Tibial nerve (tissue), 4 donors: Measurements from ENCODE around the gene JADE3. TPM values are rescaled to one million over a fixed set of nuclear protein-coding genes. Genes with fewer than 3 reads are reported as not detected.

Experiments used
- DNase-seq, 2 donors: peaks; one replicate each; pipeline ENCODE4 v3.0.0-alpha.2; 2019; ENCODE audit warnings: low spot score in 2 of 2
- H3K27ac ChIP-seq, 4 donors: fragments of 200-600 bp; sonication (generic) in 3 of 4; one replicate each; pipeline ENCODE4 v1.5.1; 2017 to 2019; ENCODE audit warnings: mild to moderate bottlenecking in 1 of 4
- H3K27me3 ChIP-seq, 2 donors: fragments of 200-600 bp; sonication (generic) in 1 of 2; one replicate each; pipeline versions ENCODE4 v1.5.1 to v1.6.0; 2017 to 2019
- H3K36me3 ChIP-seq, 3 donors: fragments of 200-600 bp; sonication (generic); one replicate each; pipeline ENCODE4 v1.5.1; 2018 to 2019
- H3K4me1 ChIP-seq, 4 donors: fragments of 200-600 bp; sonication (generic) in 3 of 4; one replicate each; pipeline ENCODE4 v1.5.1; 2017 to 2019
- H3K4me3 ChIP-seq, 4 donors: fragments of 200-600 bp; sonication (generic) in 3 of 4; one replicate each; pipeline ENCODE4 v1.5.1; 2017 to 2019; ENCODE audit warnings: mild to moderate bottlenecking in 1 of 4, moderate library complexity in 1 of 4
- H3K9me3 ChIP-seq, 4 donors: fragments of 200-600 bp; sonication (generic) in 3 of 4; one replicate each; pipeline ENCODE4 v1.5.1; 2017 to 2019
- EP300 ChIP-seq, 2 donors: sonication (generic); formaldehyde crosslinking; IDR thresholded peaks; one replicate each; pipeline ENCODE4 v1.6.1; 2017; ENCODE audit warnings: antibody characterized with exemption in 2 of 2, mild to moderate bottlenecking in 1 of 2
- POLR2A ChIP-seq, 2 donors: fragments of 450-650 bp; IDR thresholded peaks; one replicate each; pipeline ENCODE4 v1.6.1; 2017; ENCODE audit warnings: antibody characterized with exemption in 2 of 2, mild to moderate bottlenecking in 2 of 2, moderate library complexity in 2 of 2
- WGBS, 2 donors: methylation state at CpG; one replicate each; pipeline ENCODE4 v1.1.5; 2018; 5-methylcytosine and 5-hydroxymethylcytosine counted together
- total RNA-seq, 4 donors: library from RNA; depleted of rRNA; stranded (reverse); fragments of >200 nt; gene quantifications; one replicate each; pipeline ENCODE4 v1.1.0, GENCODE V29; 2016
- TF ChIP-seq, protein P1 (sequence below), 5 experiments: fragments of 200-600 bp in 3 of 5; fragments of 450-650 bp in 2 of 5; sonication (generic) in 3 of 5; IDR thresholded peaks; one replicate each; pipeline ENCODE4 v1.5.1; 2016 to 2019; ENCODE audit warnings: antibody characterized with exemption in 5 of 5, mild to moderate bottlenecking in 3 of 5, moderate library complexity in 2 of 5

JADE3 gene
- total RNA-seq, 4 donors from 2014 or later: 3.9 to 5.4 (median 4.5) TPM

DNA sequence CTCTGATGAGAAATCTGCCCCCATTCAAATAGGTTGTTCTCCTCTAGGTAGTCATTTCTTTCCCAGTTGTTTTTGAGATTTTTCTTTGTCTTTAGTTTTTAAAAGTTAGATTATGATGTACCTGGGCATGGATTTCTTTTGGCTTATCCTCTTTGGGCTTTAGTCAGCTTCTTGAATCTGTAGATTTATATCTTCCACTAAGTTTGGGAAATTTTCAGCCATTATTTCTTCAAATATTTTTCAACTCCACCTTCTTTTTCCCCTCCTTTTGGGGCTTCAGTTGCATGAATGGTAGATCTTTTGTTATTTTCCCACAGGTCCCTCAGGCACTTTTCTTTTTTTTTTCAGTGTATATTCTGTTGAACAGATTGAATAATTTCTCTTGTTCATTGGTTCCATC is 77.3 kb downstream of the JADE3 start:
- TF ChIP-seq EP300 (IDR thresholded peaks at IDR 0.05): no peak
- TF ChIP-seq, protein P1, sequence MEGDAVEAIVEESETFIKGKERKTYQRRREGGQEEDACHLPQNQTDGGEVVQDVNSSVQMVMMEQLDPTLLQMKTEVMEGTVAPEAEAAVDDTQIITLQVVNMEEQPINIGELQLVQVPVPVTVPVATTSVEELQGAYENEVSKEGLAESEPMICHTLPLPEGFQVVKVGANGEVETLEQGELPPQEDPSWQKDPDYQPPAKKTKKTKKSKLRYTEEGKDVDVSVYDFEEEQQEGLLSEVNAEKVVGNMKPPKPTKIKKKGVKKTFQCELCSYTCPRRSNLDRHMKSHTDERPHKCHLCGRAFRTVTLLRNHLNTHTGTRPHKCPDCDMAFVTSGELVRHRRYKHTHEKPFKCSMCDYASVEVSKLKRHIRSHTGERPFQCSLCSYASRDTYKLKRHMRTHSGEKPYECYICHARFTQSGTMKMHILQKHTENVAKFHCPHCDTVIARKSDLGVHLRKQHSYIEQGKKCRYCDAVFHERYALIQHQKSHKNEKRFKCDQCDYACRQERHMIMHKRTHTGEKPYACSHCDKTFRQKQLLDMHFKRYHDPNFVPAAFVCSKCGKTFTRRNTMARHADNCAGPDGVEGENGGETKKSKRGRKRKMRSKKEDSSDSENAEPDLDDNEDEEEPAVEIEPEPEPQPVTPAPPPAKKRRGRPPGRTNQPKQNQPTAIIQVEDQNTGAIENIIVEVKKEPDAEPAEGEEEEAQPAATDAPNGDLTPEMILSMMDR (IDR thresholded peaks at IDR 0.05): no peak
- TF ChIP-seq POLR2A (IDR thresholded peaks at IDR 0.05): no peak
- H3K27me3 ChIP-seq: no peaks in the 10 kb centered on the region
- DNase-seq: no peak
- H3K4me3 ChIP-seq: no peak overlapping the region
- H3K9me3 ChIP-seq: no peaks in the 10 kb centered on the region
- H3K4me1 ChIP-seq: no peaks in the 10 kb centered on the region
- H3K27ac ChIP-seq: no peak overlapping the region
- no peaks in the 10 kb centered on the region for H3K36me3 ChIP-seq

DNA sequence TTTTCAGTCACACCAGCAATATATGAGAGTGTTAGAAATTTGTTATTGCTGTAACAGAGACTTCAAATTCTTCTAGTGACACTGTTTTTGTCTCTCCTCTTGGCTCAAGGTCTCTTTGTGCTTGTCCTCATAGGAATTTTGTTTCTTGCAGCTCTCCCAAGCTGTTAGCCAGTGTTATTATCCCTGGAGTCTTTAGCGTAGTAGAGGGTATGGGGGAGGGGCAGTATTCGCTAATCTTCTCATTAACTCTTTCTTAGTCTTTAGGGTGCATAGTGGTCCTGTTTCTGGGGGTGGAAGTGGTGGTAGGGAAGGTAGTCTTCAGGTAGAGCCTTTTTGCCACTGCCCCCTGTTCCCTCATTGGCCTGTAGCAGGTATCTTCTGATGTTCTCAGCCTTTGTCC is 79.4 kb downstream of the JADE3 start:
- Histone ChIP-seq H3K4me1 (no peaks in the 10 kb centered on the region), H3K27me3 (no peaks in the 10 kb centered on the region), H3K4me3 (no peak overlapping the region), H3K27ac (no peak overlapping the region), H3K36me3 (no peaks in the 10 kb centered on the region), H3K9me3 (no peaks in the 10 kb centered on the region)
- no peak for DNase-seq
- 46 to 47% methylated on average over 2 of the region's 2 CpGs for WGBS, 2 donors
- TF ChIP-seq EP300 (IDR thresholded peaks at IDR 0.05) (no peak), POLR2A (IDR thresholded peaks at IDR 0.05) (no peak)
- TF ChIP-seq, protein P1 (IDR thresholded peaks at IDR 0.05): no peak

GRCh38 chrX:46992070-46992469 is 79.8 kb downstream of the JADE3 start:
- no peak for DNase-seq
- TF ChIP-seq POLR2A (IDR thresholded peaks at IDR 0.05): no peak
- TF ChIP-seq, protein P1 (IDR thresholded peaks at IDR 0.05): no peak
- TF ChIP-seq EP300 (IDR thresholded peaks at IDR 0.05): no peak
- no peaks in the 10 kb centered on the region for H3K9me3 ChIP-seq
- H3K4me3 ChIP-seq: no peak overlapping the region
- 82 to 85% methylated on average over 5 to 6 of the region's 6 CpGs for WGBS, 2 donors
- H3K36me3 ChIP-seq: no peaks in the 10 kb centered on the region
- no peaks in the 10 kb centered on the region for H3K4me1 ChIP-seq
- no peaks in the 10 kb centered on the region for H3K27me3 ChIP-seq
- H3K27ac ChIP-seq: no peak overlapping the region

DNA sequence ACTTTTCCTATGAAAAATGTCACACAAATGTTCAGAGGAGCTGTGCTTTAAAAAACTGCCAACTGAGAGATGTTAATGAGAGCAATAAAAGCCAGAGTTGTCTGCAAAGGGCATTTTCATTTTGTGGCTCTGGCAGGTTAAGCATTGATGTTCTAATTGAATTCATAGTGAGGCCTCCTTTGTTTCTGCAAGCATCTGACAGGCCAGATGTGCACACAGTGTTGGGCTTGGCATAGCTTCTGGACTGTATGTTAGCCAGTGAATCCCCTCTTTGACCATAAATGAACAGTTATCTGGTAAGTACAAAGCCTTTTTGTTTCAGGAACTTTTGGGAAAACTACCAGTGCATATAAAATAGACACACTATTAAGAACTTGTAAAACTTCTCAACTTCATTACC is 81.9 kb downstream of the JADE3 start:
- Histone ChIP-seq H3K4me1 (no peaks in the 10 kb centered on the region), H3K27me3 (no peaks in the 10 kb centered on the region), H3K4me3 (no peak overlapping the region), H3K36me3 (peaks cover 0 to 6% (median 0%) of the 10 kb centered on the region in 3 donors), H3K27ac (no peak overlapping the region), H3K9me3 (no peaks in the 10 kb centered on the region)
- TF ChIP-seq EP300 (IDR thresholded peaks at IDR 0.05) (no peak), POLR2A (IDR thresholded peaks at IDR 0.05) (no peak)
- TF ChIP-seq, protein P1 (IDR thresholded peaks at IDR 0.05): no peak
- DNase-seq: no peak

DNA sequence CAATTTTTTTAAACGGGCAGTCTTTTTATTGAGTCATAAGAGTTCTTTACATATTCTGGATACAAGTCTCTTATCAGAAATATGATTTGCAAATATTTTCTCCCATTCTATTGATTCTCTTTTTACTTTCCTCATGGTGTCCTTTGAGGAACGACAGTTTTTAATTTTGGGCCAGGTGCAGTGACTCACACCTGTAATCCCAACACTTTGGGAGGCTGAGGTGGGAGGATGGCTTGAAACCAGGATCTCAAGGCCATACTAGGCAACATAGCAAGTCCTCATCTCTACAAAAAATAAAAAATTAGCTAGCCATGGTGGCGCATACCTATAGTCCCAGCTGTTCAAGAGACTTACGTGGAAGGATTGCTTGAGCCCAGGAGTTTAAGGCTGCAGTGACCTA is 99.9 kb downstream of the JADE3 start:
- Histone ChIP-seq H3K27ac (no peak overlapping the region), H3K36me3 (no peaks in the 10 kb centered on the region), H3K4me3 (no peak overlapping the region), H3K4me1 (no peaks in the 10 kb centered on the region), H3K9me3 (no peaks in the 10 kb centered on the region), H3K27me3 (no peaks in the 10 kb centered on the region)
- DNase-seq: no peak
- TF ChIP-seq EP300 (IDR thresholded peaks at IDR 0.05): no peak
- TF ChIP-seq POLR2A (IDR thresholded peaks at IDR 0.05): no peak
- TF ChIP-seq, protein P1 (IDR thresholded peaks at IDR 0.05): no peak
- WGBS, 2 donors: 81 to 100% methylated on average over 4 of the region's 4 CpGs
